DND-41 (cell line): ENCODE results near the gene BRPF3.

Experiments
- ATAC-seq: fragments of 200-7000 bp; cut with Tn5 transposase; 3 replicates; pipeline ENCODE4 v1.9.1; 2021; ENCODE audit warnings: low read depth; ENCODE audit not compliant: insufficient read depth
- DNase-seq: peaks from one replicate; pipeline ENCODE4 v3.0.0-alpha.2; 2020
- H2AFZ ChIP-seq: 2 replicates; pipeline ENCODE4 v1.6.0; 2012; ENCODE audit warnings: low read depth, low read length
- H3K27ac ChIP-seq: 2 replicates; pipeline ENCODE4 v1.5.1; 2012; ENCODE audit warnings: low read length, inconsistent platforms
- H3K27me3 ChIP-seq: fragments of 200-600 bp; sonication (generic); 2 replicates; pipeline ENCODE4 v1.6.0; 2012; ENCODE audit warnings: low read length, mild to moderate bottlenecking, inconsistent platforms; ENCODE audit not compliant: insufficient read depth, poor library complexity
- H3K36me3 ChIP-seq: 2 replicates; pipeline ENCODE4 v1.5.1; 2012; ENCODE audit warnings: low read length, inconsistent platforms; ENCODE audit not compliant: insufficient read depth
- H3K4me1 ChIP-seq: 2 replicates; pipeline ENCODE4 v1.5.1; 2012; ENCODE audit warnings: mild to moderate bottlenecking, low read length; ENCODE audit not compliant: insufficient read depth
- H3K4me2 ChIP-seq: 2 replicates; pipeline ENCODE4 v1.6.0; 2012; ENCODE audit warnings: mild to moderate bottlenecking, moderate library complexity, low read length, inconsistent platforms; ENCODE audit not compliant: insufficient read depth
- H3K4me3 ChIP-seq, 2 experiments: fragments of 200-600 bp in 1 of 2; shearing (Covaris generic) in 1 of 2; 2 replicates each; pipeline ENCODE4 v1.5.1; 2012 to 2016; ENCODE audit warnings: inconsistent platforms in 2 of 2, low read length in 2 of 2, mild to moderate bottlenecking in 2 of 2, low read depth in 1 of 2, moderate library complexity in 1 of 2
- H3K79me2 ChIP-seq: 2 replicates; pipeline ENCODE4 v1.6.0; 2012; ENCODE audit warnings: low read length, inconsistent platforms; ENCODE audit not compliant: insufficient read depth
- H3K9ac ChIP-seq: 2 replicates; pipeline ENCODE4 v1.6.0; 2012; ENCODE audit warnings: low read depth, mild to moderate bottlenecking, inconsistent platforms, low read length, moderate library complexity
- H3K9me3 ChIP-seq: 2 replicates; pipeline ENCODE4 v1.5.1; 2012; ENCODE audit warnings: low read length, moderate library complexity, mild to moderate bottlenecking, inconsistent platforms; ENCODE audit not compliant: insufficient read depth, severe bottlenecking
- H4K20me1 ChIP-seq: 2 replicates; pipeline ENCODE4 v1.6.0; 2012; ENCODE audit warnings: low read length; ENCODE audit not compliant: insufficient read depth
- CTCF ChIP-seq: IDR thresholded peaks from 2 replicates; pipeline ENCODE4 v1.5.1; 2012; ENCODE audit warnings: borderline replicate concordance, low read length, moderate library complexity, mild to moderate bottlenecking; ENCODE audit not compliant: poor library complexity, severe bottlenecking; ENCODE audit errors: extremely low read depth
- EZH2 ChIP-seq: IDR thresholded peaks from 3 replicates; pipeline ENCODE4 v1.6.1; 2012; ENCODE audit warnings: borderline replicate concordance, low read depth, mild to moderate bottlenecking, moderate library complexity, low read length, inconsistent platforms; ENCODE audit not compliant: severe bottlenecking

BRPF3 gene

DNA sequence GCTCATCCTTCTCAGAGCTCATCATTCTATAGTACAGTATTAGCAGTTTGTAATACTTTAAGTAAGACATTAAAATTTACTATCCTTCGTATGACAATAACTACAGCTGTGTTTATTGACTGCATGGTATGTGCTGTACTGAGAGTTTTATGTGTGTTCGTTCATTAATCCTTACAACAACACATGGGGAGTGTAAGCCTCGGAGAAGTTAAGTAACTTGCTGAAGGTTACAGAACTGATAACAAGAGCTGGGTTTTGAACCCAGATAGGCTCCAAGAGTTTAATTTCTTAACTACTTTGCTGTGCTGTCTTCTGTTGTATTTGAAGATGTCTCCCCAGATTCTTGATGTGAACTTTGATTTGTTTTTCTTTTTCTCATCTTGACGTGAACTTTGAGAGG is 23.7 kb downstream of the BRPF3 start:
- H3K36me3 ChIP-seq, result peaks cover 90% of the 10 kb centered on the region
- TF ChIP-seq CTCF (no peak), EZH2 (no peak)
- H4K20me1 ChIP-seq, result no peaks in the 10 kb centered on the region; the same call in 1 of the 2 replicates
- H3K27ac ChIP-seq, result no peak overlapping the region
- ATAC-seq (no peak), DNase-seq (no peak)
- H3K9ac ChIP-seq, result no peak overlapping the region
- H3K4me1 ChIP-seq, result no peaks in the 10 kb centered on the region
- H3K27me3 ChIP-seq, result no peaks in the 10 kb centered on the region
- no peaks in the 10 kb centered on the region for H3K9me3 ChIP-seq
- no peaks in the 10 kb centered on the region for H3K79me2 ChIP-seq
- no peak overlapping the region for H3K4me2 ChIP-seq
- H2AFZ ChIP-seq, result no peak overlapping the region
- no peak overlapping the region for H3K4me3 ChIP-seq

DNA sequence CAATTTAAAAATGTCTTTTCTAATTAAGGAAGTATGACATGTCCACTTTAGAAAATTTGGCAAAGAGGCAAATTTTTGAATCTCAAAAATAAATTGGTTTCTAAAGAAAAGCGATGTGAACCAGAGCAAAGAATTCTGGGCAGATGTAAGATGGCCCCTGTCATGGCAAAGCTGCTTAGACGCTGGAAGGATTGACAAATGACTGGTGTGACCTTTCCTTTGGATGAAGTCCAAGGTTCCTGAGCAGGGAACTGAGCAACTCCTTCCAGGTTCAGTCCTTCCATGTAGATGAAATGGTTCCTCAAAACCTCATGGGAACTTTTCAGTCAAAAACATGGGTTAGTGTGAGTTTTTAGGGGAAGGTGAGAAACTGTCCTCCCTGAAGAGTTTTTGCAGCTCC is 25.1 kb downstream of the BRPF3 start:
- Histone ChIP-seq H4K20me1 (no peaks in the 10 kb centered on the region; the same call in 1 of the 2 replicates), H3K27me3 (no peaks in the 10 kb centered on the region), H3K79me2 (no peaks in the 10 kb centered on the region), H3K27ac (no peak overlapping the region), H3K4me1 (no peaks in the 10 kb centered on the region), H3K36me3 (peaks cover 89% of the 10 kb centered on the region), H3K4me3 (no peak overlapping the region), H3K4me2 (no peak overlapping the region), H3K9ac (no peak overlapping the region), H2AFZ (no peak overlapping the region), H3K9me3 (no peaks in the 10 kb centered on the region)
- ATAC-seq (no peak), DNase-seq (no peak)
- TF ChIP-seq CTCF, result no peak
- no peak for TF ChIP-seq EZH2

DNA sequence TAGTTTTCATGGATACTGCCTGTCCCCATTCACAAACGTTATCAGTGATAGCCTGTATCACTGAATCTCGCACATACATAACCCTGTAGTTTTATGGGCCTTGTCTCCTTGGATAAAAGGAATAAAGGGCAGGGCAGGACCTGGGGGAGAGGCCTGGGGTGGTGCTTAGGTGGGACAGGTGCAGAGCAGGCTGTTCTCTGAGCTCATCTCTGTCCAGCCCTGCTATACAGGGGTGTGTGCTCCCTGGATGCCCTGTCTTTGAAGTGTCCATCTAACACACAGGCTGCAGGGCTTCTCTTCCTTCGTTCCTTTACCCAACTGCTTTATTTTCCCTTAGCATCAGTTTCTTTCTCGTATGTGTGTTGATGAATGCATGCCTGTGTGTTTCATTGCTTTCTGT is 26.4 kb downstream of the BRPF3 start:
- H3K27me3 ChIP-seq, result no peaks in the 10 kb centered on the region
- DNase-seq (no peak), ATAC-seq (no peak)
- H3K9ac ChIP-seq, result no peak overlapping the region
- H4K20me1 ChIP-seq, result no peaks in the 10 kb centered on the region; the same call in 1 of the 2 replicates
- H3K9me3 ChIP-seq, result no peaks in the 10 kb centered on the region
- no peak for TF ChIP-seq CTCF
- TF ChIP-seq EZH2, result no peak
- no peak overlapping the region for H3K27ac ChIP-seq
- peaks cover 87% of the 10 kb centered on the region for H3K36me3 ChIP-seq
- H3K4me2 ChIP-seq, result no peak overlapping the region
- no peak overlapping the region for H2AFZ ChIP-seq
- no peaks in the 10 kb centered on the region for H3K4me1 ChIP-seq
- H3K4me3 ChIP-seq, result no peak overlapping the region
- H3K79me2 ChIP-seq, result no peaks in the 10 kb centered on the region

GRCh38 chr6:36223706-36224105 is 27.2 kb downstream of the BRPF3 start:
- Histone ChIP-seq H3K9me3 (no peaks in the 10 kb centered on the region), H3K9ac (no peak overlapping the region), H3K36me3 (peaks cover 89% of the 10 kb centered on the region), H2AFZ (no peak overlapping the region), H3K27me3 (no peaks in the 10 kb centered on the region), H3K79me2 (no peaks in the 10 kb centered on the region), H3K27ac (no peak overlapping the region), H3K4me1 (no peaks in the 10 kb centered on the region), H4K20me1 (peaks cover under 1% of the 10 kb centered on the region; the same call in 1 of the 2 replicates), H3K4me3 (no peak overlapping the region), H3K4me2 (no peak overlapping the region)
- DNase-seq (no peak), ATAC-seq (no peak)
- no peak for TF ChIP-seq CTCF
